Naive B cell (primary cell): ENCODE data around the gene ZC3HAV1. TPM values are rescaled to one million over a fixed set of nuclear protein-coding genes. Genes with fewer than 3 reads are reported as not detected.
A peak's percentile ranks its signal among the peaks of the same experiment; 100 is the strongest.
"Not testable (repeated sequence)": the region's sequence is repeated elsewhere in the genome, so short reads cannot be mapped to it uniquely, and the experiment has no call there.

Experiments
- ATAC-seq, 2 donors: fragments of 150-1000 bp; cut with Tn5 transposase; 2 replicates each; pipeline ENCODE4 v1.10.0; 2021; ENCODE audit warnings: low read depth in 2 of 2, mild to moderate bottlenecking in 2 of 2, moderate library complexity in 2 of 2
- DNase-seq: peaks from one replicate; pipeline ENCODE4 v3.0.0; 2022
- H3K27ac Mint-ChIP-seq, 6 donors: one replicate each; pipeline ENCODE4 v1.8.0; 2020 to 2022; ENCODE audit warnings: mild to moderate bottlenecking in 6 of 6, mixed read lengths in 6 of 6, moderate library complexity in 5 of 6, inconsistent platforms in 2 of 6
- H3K27me3 Mint-ChIP-seq, 3 donors: one replicate each; pipeline ENCODE4 v1.8.0; 2021 to 2022; ENCODE audit warnings: mixed read lengths in 3 of 3, mild to moderate bottlenecking in 1 of 3
- H3K36me3 Mint-ChIP-seq, 2 donors: one replicate each; pipeline ENCODE4 v1.8.0; 2020 to 2022; ENCODE audit warnings: mixed read lengths in 2 of 2, inconsistent platforms in 1 of 2, mild to moderate bottlenecking in 1 of 2
- H3K4me1 Mint-ChIP-seq, 3 donors: one replicate each; pipeline ENCODE4 v1.8.0; 2020 to 2022; ENCODE audit warnings: mixed read lengths in 3 of 3, inconsistent platforms in 1 of 3, mild to moderate bottlenecking in 1 of 3, moderate library complexity in 1 of 3
- H3K4me3 Mint-ChIP-seq, 8 donors: one replicate each; pipeline ENCODE4 v1.8.0; 2020 to 2022; ENCODE audit warnings: mild to moderate bottlenecking in 8 of 8, mixed read lengths in 8 of 8, moderate library complexity in 8 of 8, inconsistent platforms in 2 of 8
- H3K9me3 Mint-ChIP-seq, 7 donors: one replicate each; pipeline ENCODE4 v1.8.0; 2020 to 2022; ENCODE audit warnings: mixed read lengths in 7 of 7, mild to moderate bottlenecking in 5 of 7, inconsistent platforms in 2 of 7, moderate library complexity in 1 of 7
- polyA plus RNA-seq, 6 donors: library from polyadenylated mRNA; unstranded; fragments of 300-500 nt; fragmentation: Illumina TruSeq; gene quantifications; one replicate each; pipeline ENCODE4 v1.2.3, GENCODE V29; 2021; ENCODE audit warnings: low read depth in 6 of 6

ZC3HAV1 gene
- polyA plus RNA-seq, 6 donors from 2014 or later, result 64.8 to 129 (median 99.7) TPM

DNA sequence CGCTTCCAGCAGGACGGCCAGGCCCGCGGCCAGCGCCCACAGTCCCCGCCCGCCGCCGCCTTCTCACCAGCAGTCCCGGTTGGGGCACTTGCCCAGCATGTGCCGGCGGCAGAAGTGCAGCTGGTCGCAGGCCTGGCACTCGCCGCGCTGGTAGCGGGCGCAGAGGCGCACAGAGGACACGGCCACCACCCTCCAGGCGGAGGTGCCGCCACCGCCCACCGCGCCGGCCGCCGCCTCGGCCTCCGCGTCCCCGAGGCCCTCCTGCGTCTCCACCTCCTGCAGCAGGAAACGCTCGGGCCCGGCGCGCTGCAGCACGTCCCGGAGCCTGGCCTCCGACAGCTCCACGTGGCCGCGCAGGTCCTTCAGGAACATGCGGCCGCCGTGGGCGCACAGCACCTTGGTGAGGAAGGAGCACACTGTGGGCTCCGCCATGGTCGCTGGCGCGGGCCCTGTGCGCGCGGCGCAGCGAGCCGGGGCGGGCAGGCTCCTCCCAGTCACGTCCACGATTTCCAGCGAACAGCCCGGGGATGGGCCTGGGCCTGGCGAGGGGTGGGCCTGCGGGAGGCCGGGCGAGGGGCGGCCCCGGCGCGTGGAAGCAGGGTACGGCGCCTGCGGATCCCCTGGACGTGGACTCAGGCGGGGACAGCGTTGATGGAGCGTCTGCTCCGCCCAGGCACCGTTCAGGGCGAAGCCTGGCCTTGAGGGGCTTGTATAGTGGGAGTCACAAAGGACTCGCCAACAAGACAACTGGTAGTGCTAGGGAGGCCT, 73.8 kb downstream of the ZC3HAV1 start, which contains the start of gene ZC3HAV1L:
Gene ZC3HAV1L (minus strand): TSS at position 457 of the 768 bp plus-strand sequence. CDS start 25 bp downstream, at position 432.
- Mint-ChIP-seq H3K4me3 (peak within 1 kb of the TSS; percentile 63 to 92 (median 85)), H3K27ac (no peak within 1 kb of the TSS), H3K36me3 (no peaks in the 10 kb centered on the region), H3K27me3 (peaks cover 0 to 3% (median 0%) of the 10 kb centered on the region in 3 donors), H3K4me1 (peaks cover 4 to 19% (median 5%) of the 10 kb centered on the region in 3 donors), H3K9me3 (no peaks in the 10 kb centered on the region)
- DNase-seq, result peak; percentile 13
- ATAC-seq, result peak; percentile 65 to 70

GRCh38 chr7:139034855-139035585, 74.5 kb downstream of the ZC3HAV1 start:
- H3K27ac Mint-ChIP-seq, result no peak overlapping the region
- H3K4me1 Mint-ChIP-seq, result peaks cover 0 to 13% (median 5%) of the 10 kb centered on the region in 3 donors
- peak overlapping the region; percentile 63 to 92 (median 85) for H3K4me3 Mint-ChIP-seq
- no peaks in the 10 kb centered on the region for H3K36me3 Mint-ChIP-seq
- DNase-seq (no peak), ATAC-seq (peak; percentile 54 to 55)
- H3K27me3 Mint-ChIP-seq, result peaks cover 0 to 3% (median 0%) of the 10 kb centered on the region in 3 donors
- H3K9me3 Mint-ChIP-seq, result no peaks in the 10 kb centered on the region

- no peak for DNase-seq
- peaks cover 0 to 7% (median 5%) of the 10 kb centered on the region in 3 donors for H3K4me1 Mint-ChIP-seq
- H3K27ac Mint-ChIP-seq, result no peak overlapping the region
- peak overlapping the region; percentile 4 to 92 (median 85) for H3K4me3 Mint-ChIP-seq
- H3K27me3 Mint-ChIP-seq, result peaks cover 0 to 3% (median 0%) of the 10 kb centered on the region in 3 donors
- H3K36me3 Mint-ChIP-seq, result no peaks in the 10 kb centered on the region
- H3K9me3 Mint-ChIP-seq, result no peaks in the 10 kb centered on the region
- ATAC-seq, result no peak
Observed at GRCh38 chr7:139034336-139034735, 75.2 kb downstream of the ZC3HAV1 start.

DNA sequence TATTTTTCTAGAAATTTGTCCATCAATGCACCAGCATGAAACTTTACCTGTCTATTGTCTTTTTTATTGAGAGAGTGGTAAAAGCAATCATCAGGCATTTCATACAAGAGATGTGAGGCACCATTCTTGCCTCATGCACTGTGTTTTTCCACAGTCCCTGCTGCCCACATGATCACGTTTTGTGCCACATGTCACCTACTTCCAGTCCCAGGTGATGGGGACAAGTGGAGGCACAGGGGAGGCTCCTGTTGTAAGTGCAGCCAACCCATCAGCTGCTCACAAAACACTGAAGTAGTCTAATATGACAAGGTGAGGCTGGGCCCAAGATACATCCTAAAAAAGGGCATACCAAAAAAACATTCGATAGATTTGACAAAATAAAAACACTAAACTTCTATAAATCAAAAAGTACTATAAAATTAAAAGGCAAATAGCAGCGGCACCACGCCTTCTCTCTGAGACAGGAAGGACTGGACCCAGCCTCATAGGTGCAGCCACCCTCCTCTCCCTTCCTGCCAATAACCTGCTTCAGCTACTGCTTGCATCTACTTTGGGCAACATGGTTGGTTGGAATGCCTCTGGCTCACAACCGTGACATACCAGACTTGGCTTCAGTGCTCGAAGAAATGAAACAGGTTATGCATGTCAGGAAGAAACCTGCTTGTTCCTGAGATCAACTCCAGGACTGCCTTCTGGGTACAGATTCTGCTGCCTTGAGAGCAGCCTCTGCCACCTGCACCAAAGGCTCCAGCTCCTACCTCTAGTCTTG, 76.0 kb downstream of the ZC3HAV1 start:
- Mint-ChIP-seq H3K36me3 (no peaks in the 10 kb centered on the region), H3K27me3 (peaks cover 0 to 3% (median 0%) of the 10 kb centered on the region in 3 donors), H3K4me3 (peak overlapping the region in 1 of 8 donors; percentile 63), H3K9me3 (no peaks in the 10 kb centered on the region), H3K4me1 (peaks cover 0 to 6% (median 5%) of the 10 kb centered on the region in 3 donors), H3K27ac (no peak overlapping the region)
- DNase-seq (no peak), ATAC-seq (no peak)

DNA sequence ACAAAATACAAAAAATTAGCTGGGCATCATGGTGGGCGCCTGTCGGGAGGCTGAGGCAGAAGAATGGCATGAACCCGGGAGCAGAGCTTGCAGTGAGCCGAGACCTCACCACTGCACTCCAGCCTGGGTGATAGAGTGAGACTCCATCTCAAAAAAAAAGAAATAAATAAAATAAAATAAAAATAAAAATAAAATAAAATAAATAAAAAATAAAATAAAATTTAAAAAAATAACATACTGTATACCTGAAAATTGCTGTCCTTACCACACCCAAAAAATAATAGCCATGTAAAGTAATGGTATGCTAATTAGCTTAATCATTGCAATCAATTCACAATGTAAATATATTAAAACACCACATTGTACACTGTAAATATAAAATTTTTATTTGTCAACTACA, 77.0 kb downstream of the ZC3HAV1 start:
- H3K9me3 Mint-ChIP-seq, result no peaks in the 10 kb centered on the region
- peaks cover 0 to under 1% (median 0%) of the 10 kb centered on the region in 3 donors for H3K27me3 Mint-ChIP-seq
- no peak overlapping the region for H3K4me3 Mint-ChIP-seq
- H3K4me1 Mint-ChIP-seq, result peaks cover 0 to 6% (median 5%) of the 10 kb centered on the region in 3 donors
- no peaks in the 10 kb centered on the region for H3K36me3 Mint-ChIP-seq
- ATAC-seq (no peak), DNase-seq (no peak)
- H3K27ac Mint-ChIP-seq, result no peak overlapping the region

DNA sequence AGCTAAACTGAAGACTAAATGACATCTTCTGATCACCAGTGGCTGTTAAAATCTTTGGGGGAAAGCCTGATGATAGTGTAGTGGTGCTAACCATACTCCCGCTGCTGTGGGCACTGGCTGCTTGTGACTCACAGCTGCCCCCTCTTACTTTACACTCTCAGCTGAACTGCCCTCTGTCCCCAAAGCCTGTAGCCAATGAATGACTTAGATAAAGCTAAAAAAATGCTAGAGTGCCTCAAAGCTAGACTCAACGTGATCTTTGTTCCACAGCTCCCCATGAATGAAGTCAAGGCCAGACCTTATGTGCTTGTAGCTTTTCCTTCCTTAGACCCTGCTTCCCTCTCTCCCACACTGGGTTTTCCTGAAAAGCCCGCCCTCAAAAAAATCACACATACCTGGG, 80.2 kb downstream of the ZC3HAV1 start:
- Mint-ChIP-seq H3K27ac (peak overlapping the region in 1 of 6 donors; percentile 70), H3K4me3 (no peak overlapping the region), H3K9me3 (no peaks in the 10 kb centered on the region), H3K27me3 (no peaks in the 10 kb centered on the region), H3K36me3 (no peaks in the 10 kb centered on the region), H3K4me1 (no peaks in the 10 kb centered on the region)
- DNase-seq, result no peak
- ATAC-seq, result no peak

- Mint-ChIP-seq H3K27me3 (no peaks in the 10 kb centered on the region), H3K4me3 (no peak overlapping the region), H3K4me1 (no peaks in the 10 kb centered on the region), H3K36me3 (no peaks in the 10 kb centered on the region), H3K9me3 (no peaks in the 10 kb centered on the region), H3K27ac (peak overlapping the region in 1 of 6 donors; percentile 34)
- no peak for DNase-seq
- no peak for ATAC-seq
Observed at GRCh38 chr7:139026551-139026950, 83.0 kb downstream of the ZC3HAV1 start.

- not testable (repeated sequence) for ATAC-seq, H3K4me3 Mint-ChIP-seq, H3K36me3 Mint-ChIP-seq, DNase-seq, H3K27me3 Mint-ChIP-seq, H3K4me1 Mint-ChIP-seq, H3K9me3 Mint-ChIP-seq
- peak overlapping the region in 1 of 6 donors; percentile 60 for H3K27ac Mint-ChIP-seq
Observed at GRCh38 chr7:139025861-139026260, 83.7 kb downstream of the ZC3HAV1 start.

DNA sequence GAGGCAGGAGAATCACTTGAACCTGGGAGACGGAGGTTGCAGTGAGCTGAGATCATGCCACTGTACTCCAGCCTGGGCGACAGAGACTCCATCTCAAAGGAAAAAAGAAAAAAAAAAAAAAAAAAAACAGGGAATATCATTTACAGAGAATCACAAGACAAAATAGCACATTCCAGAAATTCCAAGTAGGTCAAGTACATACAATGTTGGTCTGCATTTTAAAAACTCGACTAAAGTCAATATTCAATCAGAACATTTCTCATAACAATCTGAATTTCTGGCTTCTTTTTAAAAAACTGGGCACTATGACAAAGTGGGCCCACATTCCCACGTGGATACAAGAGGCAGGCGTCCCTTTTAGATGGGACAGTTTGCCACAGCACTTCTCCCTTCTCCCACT, 86.4 kb downstream of the ZC3HAV1 start:
- H3K4me3 Mint-ChIP-seq, result no peak overlapping the region
- H3K9me3 Mint-ChIP-seq, result no peaks in the 10 kb centered on the region
- no peaks in the 10 kb centered on the region for H3K27me3 Mint-ChIP-seq
- no peaks in the 10 kb centered on the region for H3K4me1 Mint-ChIP-seq
- ATAC-seq (no peak), DNase-seq (no peak)
- H3K36me3 Mint-ChIP-seq, result no peaks in the 10 kb centered on the region
- H3K27ac Mint-ChIP-seq, result no peak overlapping the region

- Mint-ChIP-seq H3K4me1 (no peaks in the 10 kb centered on the region), H3K27ac (peak overlapping the region in 1 of 6 donors; percentile 18)
- no peak for ATAC-seq
Observed at GRCh38 chr7:139022286-139022685, 87.2 kb downstream of the ZC3HAV1 start.

DNA sequence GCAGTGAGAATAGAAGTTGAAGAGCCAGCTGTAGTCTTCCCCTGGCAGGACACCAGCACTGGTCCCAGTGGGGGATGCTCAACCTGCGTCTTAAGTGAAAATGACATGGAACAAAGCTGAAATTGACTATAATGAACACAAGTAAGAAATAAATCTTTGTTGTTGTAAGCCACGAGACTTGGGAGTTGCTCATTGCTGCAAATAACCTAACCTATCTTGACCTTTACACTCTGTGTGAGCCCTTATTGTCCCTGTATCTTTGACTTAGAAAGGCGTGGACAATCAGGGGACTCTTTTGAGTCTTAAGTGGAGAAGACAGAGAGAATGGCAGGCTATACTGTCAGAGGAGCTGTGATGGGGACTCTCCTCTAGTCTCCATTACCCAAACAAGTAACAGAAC, 90.6 kb downstream of the ZC3HAV1 start:
- H3K27me3 Mint-ChIP-seq, result peaks cover 9 to 11% (median 9%) of the 10 kb centered on the region in 3 donors

More at GRCh38 chr7:139022286-139022685, 87.2 kb downstream of the ZC3HAV1 start:
- Mint-ChIP-seq H3K36me3 (no peaks in the 10 kb centered on the region), H3K4me3 (no peak overlapping the region), H3K9me3 (no peaks in the 10 kb centered on the region), H3K27me3 (peaks cover 0 to under 1% (median 0%) of the 10 kb centered on the region in 3 donors)
- no peak for DNase-seq

DNA sequence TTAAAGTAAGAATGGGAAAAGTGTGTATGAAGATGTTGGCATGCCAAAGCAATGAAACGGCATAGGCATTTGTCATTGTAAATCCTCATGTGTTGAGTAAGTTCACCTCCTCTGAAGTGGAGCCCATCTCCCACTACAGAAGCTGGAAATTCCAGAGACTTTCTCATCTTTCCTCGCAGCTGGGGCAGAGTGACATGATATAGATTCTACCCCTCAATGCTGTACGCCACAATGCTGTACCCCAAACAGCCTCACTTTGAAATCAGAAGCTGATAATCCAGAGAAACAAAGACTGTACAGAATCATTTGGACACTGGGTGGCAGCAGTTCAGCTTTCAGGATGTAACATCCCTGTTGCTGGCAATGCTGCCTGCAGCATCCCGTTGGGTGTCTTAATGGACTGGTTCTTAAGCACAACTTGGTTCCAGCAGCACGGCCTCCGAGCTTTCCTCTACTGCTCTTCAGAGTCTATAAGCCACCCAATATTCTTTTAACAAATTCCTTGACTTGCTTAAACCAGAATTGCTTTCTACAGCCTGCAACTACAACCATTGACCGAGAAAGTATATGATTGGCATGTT, 92.5 kb downstream of the ZC3HAV1 start:
- Mint-ChIP-seq H3K4me1 (no peaks in the 10 kb centered on the region), H3K27ac (no peak overlapping the region), H3K9me3 (no peaks in the 10 kb centered on the region), H3K4me3 (no peak overlapping the region), H3K27me3 (peaks cover 9 to 20% (median 15%) of the 10 kb centered on the region in 3 donors), H3K36me3 (no peaks in the 10 kb centered on the region)
- peak; percentile 31 for DNase-seq
- peak; percentile 66 to 91 for ATAC-seq

More for the DNA sequence above, 90.6 kb downstream of the ZC3HAV1 start:
- H3K4me3 Mint-ChIP-seq, result no peak overlapping the region
- ATAC-seq (no peak), DNase-seq (no peak)
- H3K4me1 Mint-ChIP-seq, result no peaks in the 10 kb centered on the region
- H3K9me3 Mint-ChIP-seq, result no peaks in the 10 kb centered on the region
- H3K36me3 Mint-ChIP-seq, result no peaks in the 10 kb centered on the region
- no peak overlapping the region for H3K27ac Mint-ChIP-seq

DNA sequence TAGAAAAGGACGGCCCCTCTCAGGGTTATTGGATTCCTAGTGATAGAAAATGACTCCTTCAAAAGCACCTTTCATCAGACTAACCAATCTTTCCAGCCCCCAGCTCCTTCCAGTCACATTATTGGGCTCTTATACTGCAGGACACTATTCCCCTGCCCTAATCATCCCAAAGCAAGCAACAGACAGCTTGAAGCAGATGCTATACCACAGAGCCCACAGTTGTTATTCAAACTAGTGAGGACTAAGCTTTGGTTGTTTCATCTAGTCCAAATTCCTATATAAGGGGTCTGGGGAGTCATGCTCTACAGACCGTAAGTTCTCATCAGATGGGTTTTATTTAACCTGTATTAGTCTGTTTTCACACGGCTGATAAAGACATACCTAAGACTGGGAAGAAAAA, 98.1 kb downstream of the ZC3HAV1 start:
- no peak for ATAC-seq
- H3K4me3 Mint-ChIP-seq, result no peak overlapping the region
- peaks cover 4 to 20% (median 15%) of the 10 kb centered on the region in 3 donors for H3K27me3 Mint-ChIP-seq
- H3K27ac Mint-ChIP-seq, result no peak overlapping the region
- no peak for DNase-seq
- peaks cover 0 to 2% (median 0%) of the 10 kb centered on the region in 7 donors for H3K9me3 Mint-ChIP-seq
- H3K4me1 Mint-ChIP-seq, result no peaks in the 10 kb centered on the region
- no peaks in the 10 kb centered on the region for H3K36me3 Mint-ChIP-seq
